GM12801 (cell line): Measurements from ENCODE around the gene STAG1.

Experiments used
- CTCF ChIP-seq: IDR thresholded peaks from one replicate; pipeline ENCODE4 v1.5.1; 2011; ENCODE audit warnings: control low read depth; ENCODE audit not compliant: insufficient read length; ENCODE audit errors: extremely low read depth

STAG1 gene

DNA sequence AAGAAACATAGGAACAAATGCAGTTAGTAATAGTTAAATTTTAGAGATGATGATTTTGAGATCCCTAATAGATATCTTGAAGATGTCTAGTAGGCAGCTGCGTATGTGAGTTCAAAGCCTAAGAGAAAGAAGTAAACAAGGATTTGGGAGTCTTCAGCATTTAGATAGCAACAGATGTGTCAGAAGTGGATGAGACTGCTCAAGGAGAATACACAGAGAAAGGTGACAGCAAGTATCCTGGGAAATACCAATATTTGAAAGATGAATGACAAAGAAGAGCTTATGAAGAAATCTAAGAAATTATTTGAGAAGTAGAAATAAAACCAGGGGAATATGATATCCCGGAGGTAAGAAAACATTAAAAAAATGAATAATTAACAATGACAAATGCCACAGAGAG is 371.1 kb downstream of the STAG1 start:
- TF ChIP-seq CTCF = no peak

- TF ChIP-seq CTCF = no peak
Observed at GRCh38 chr3:136380530-136380929, 371.6 kb downstream of the STAG1 start.

DNA sequence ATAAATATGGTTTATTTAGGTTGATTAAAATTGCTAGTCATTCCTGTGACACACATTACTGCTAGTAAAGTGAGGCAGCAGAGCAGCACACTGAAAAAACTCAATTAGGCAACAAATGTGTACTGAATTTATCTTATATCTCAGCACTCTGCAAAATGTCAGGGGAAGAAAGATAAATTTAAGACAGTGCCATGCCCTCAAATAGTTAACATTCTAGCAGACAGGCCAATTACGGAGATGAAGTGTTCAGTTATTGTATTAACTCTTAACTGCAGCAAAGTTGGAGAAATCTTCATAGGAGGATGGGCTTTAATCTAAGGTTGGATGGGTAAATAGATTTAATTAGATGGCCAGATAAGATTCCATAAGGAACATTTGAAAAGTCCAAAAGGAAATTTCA is 374.2 kb downstream of the STAG1 start:
- TF ChIP-seq CTCF = no peak

DNA sequence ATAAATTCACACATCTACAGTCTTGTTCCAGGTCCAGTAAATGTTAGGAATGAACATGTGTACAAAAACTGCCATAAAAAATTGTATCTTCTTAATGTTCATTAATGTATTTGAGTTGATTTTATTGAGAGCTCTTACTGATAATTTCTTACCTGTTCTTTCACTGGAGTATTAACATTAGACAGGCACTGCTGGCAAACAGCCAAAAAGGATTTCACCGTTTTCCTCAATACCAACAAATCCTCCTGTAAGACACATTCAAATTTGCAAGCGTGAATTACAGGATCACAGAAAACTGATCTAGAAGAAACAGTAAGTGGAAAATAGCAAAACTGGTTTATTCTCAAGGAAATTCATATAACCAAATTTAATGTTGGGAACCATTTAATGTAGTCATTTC is 374.7 kb downstream of the STAG1 start:
- no peak for TF ChIP-seq CTCF

DNA sequence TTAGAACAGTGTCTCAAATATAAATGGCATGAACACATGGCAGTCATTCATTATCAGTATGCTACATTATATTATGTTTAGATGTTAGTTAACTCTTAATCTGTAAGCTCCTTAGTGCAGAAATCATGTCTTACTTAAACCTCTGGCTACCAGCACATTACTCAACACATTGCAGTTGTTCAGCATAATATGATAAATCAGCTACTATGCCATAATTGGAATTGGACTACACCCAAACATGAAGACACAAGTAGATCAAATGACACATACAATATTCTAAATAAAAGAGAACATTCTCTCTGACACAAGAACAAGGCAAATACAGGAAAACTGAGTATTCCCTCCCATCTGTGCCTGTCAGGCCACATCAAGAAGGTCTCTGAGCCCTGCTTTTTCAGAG is 385.9 kb downstream of the STAG1 start:
- TF ChIP-seq CTCF = no peak

- TF ChIP-seq CTCF = no peak
Observed at GRCh38 chr3:136353461-136353860, 398.7 kb downstream of the STAG1 start.

- TF ChIP-seq CTCF = no peak
Observed at GRCh38 chr3:136351905-136352304, 400.3 kb downstream of the STAG1 start.

- TF ChIP-seq CTCF = no peak
Observed at GRCh38 chr3:136351351-136351750, 400.8 kb downstream of the STAG1 start.
